Stimulated activated CD4-positive, alpha-beta T cell treated with anti-CD3 and anti-CD28 coated beads, Interleukin-15, amount 100 ng/mL, for 24 hours (primary cell): ENCODE measurements around the gene PYGO2.
"Not testable (repeated sequence)": the region's sequence is repeated elsewhere in the genome, so short reads cannot be mapped to it uniquely, and the experiment has no call there.

Source experiments
- DNase-seq: peaks from one replicate; pipeline ENCODE4 v3.0.0-alpha.2; 2020

PYGO2 gene

GRCh38 chr1:154999571-155000410 is 38.2 kb upstream of the PYGO2 start:
- peak; percentile 85 for DNase-seq

GRCh38 chr1:154998818-154999570 is 37.4 kb upstream of the PYGO2 start:
- peak; percentile 88 for DNase-seq

- DNase-seq = no peak
These were observed 36.7 kb upstream of the PYGO2 start for GRCh38 chr1:154998201-154998780.

- DNase-seq = no peak
These were observed 35.6 kb upstream of the PYGO2 start for GRCh38 chr1:154996966-154997701.

- DNase-seq = not testable (repeated sequence)
These were observed 33.9 kb upstream of the PYGO2 start for GRCh38 chr1:154995301-154995983.

GRCh38 chr1:154994591-154994990 is 33.0 kb upstream of the PYGO2 start:
- DNase-seq = no peak

- no peak for DNase-seq
These were observed 32.6 kb upstream of the PYGO2 start for GRCh38 chr1:154994269-154994587.

GRCh38 chr1:154993572-154994268 is 32.1 kb upstream of the PYGO2 start, which contains the start of gene LENEP:
TSS of gene LENEP (plus strand) at chr1:154993586. CDS start at chr1:154993608, 22 bp downstream.
- no peak for DNase-seq

GRCh38 chr1:154992721-154993571 is 31.4 kb upstream of the PYGO2 start:
- DNase-seq = no peak

GRCh38 chr1:154990276-154990675 is 28.7 kb upstream of the PYGO2 start:
- no peak for DNase-seq

GRCh38 chr1:154989195-154989860 is 27.7 kb upstream of the PYGO2 start:
- no peak for DNase-seq

- DNase-seq = no peak
These were observed 26.7 kb upstream of the PYGO2 start for GRCh38 chr1:154988058-154988954.

- no peak for DNase-seq
These were observed 25.7 kb upstream of the PYGO2 start for GRCh38 chr1:154987326-154987725.

- DNase-seq = not testable (repeated sequence)
These were observed 25.2 kb upstream of the PYGO2 start for GRCh38 chr1:154986736-154987135.

GRCh38 chr1:154983776-154984466 is 22.3 kb upstream of the PYGO2 start:
- DNase-seq = no peak

- peak; percentile 97 for DNase-seq
These were observed 21.5 kb upstream of the PYGO2 start, which contains the start of gene FLAD1 for GRCh38 chr1:154982897-154983648. TSS of gene FLAD1 (plus strand) at chr1:154983344. CDS start at chr1:154983695, 351 bp downstream.

- DNase-seq = no peak
These were observed 20.8 kb upstream of the PYGO2 start for GRCh38 chr1:154982341-154982740.

- DNase-seq = no peak
These were observed 16.8 kb upstream of the PYGO2 start for GRCh38 chr1:154978360-154978759.
